Endothelial cell of umbilical vein (primary cell): ENCODE data around the gene MYO6. TPM values are rescaled to one million over a fixed set of nuclear protein-coding genes. Genes with fewer than 3 reads are reported as not detected.

Experiments
- BruUV-seq: library from RNA; stranded (reverse); fragments of 400-500 nt; replicated peaks from 2 replicates; lab custom pipeline; 2021; lab: Mats Ljungman, UMichigan
- CTCF ChIA-PET: fragments of 300-600, 350-600 bp; sonication (Branson Sonifier 250); formaldehyde crosslinking; loops from one replicate; lab custom pipeline; 2021; ENCODE audit warnings: antibody characterized with exemption, inconsistent platforms; lab: Charles Lee
- POLR2A ChIA-PET: fragments of 300-600, 350-600 bp; sonication (Branson Sonifier 250); formaldehyde crosslinking; loops from one replicate; lab custom pipeline; 2021; ENCODE audit warnings: antibody characterized with exemption, inconsistent platforms; lab: Charles Lee
- DNase-seq: peaks from one replicate; pipeline ENCODE4 v3.0.0-alpha.2; 2011; ENCODE audit warnings: low read depth, low spot score
- FAIRE-seq: peaks from 2 replicates; lab custom pipeline; 2011; peaks lifted over from hg19 to GRCh38; lab: Jason Lieb, UNC
- H2AFZ ChIP-seq: 2 replicates; pipeline ENCODE4 v1.6.0; 2012; ENCODE audit warnings: low read depth, low read length, control low read depth, inconsistent platforms
- H3K27ac ChIP-seq: 2 replicates; pipeline ENCODE4 v1.5.1; 2011; ENCODE audit warnings: low read depth, mild to moderate bottlenecking, control low read depth, low read length, moderate library complexity; ENCODE audit not compliant: insufficient read depth
- H3K27me3 ChIP-seq, 2 experiments: 2 replicates each; pipeline versions ENCODE4 v1.6.0 to v1.6.1; 2011; ENCODE audit warnings: low read length in 2 of 2, mixed read lengths in 1 of 2; ENCODE audit not compliant: control insufficient read depth in 2 of 2, insufficient read depth in 2 of 2
- H3K36me3 ChIP-seq, 2 experiments: 2 replicates in 1 of 2; 3 replicates in 1 of 2; pipeline ENCODE4 v1.5.1; 2011; ENCODE audit warnings: low read length in 2 of 2, mild to moderate bottlenecking in 1 of 2, moderate library complexity in 1 of 2; ENCODE audit not compliant: control insufficient read depth in 2 of 2, insufficient read depth in 2 of 2; ENCODE audit errors: extremely low read depth in 1 of 2
- H3K4me1 ChIP-seq: 3 replicates; pipeline ENCODE4 v1.5.1; 2011; ENCODE audit warnings: mild to moderate bottlenecking, low read length; ENCODE audit not compliant: control insufficient read depth, insufficient read depth; ENCODE audit errors: extremely low read depth
- H3K4me2 ChIP-seq: 2 replicates; pipeline ENCODE4 v1.6.1; 2011; ENCODE audit warnings: low read length, control low read depth, mixed read lengths; ENCODE audit not compliant: insufficient read depth
- H3K4me3 ChIP-seq, 3 experiments: fragments of 200-600 bp in 1 of 3; sonication (generic), shearing (Covaris generic) in 1 of 3; replicated peaks in 1 of 3; 2 replicates each; pipeline ENCODE4 v1.5.1; 2011 to 2016; ENCODE audit warnings: control low read depth in 3 of 3, low read length in 3 of 3, mild to moderate bottlenecking in 2 of 3, inconsistent platforms in 1 of 3, low read depth in 1 of 3, moderate library complexity in 1 of 3; ENCODE audit not compliant: insufficient read depth in 1 of 3
- H3K79me2 ChIP-seq: 2 replicates; pipeline ENCODE4 v1.6.0; 2012; ENCODE audit warnings: low read length, inconsistent platforms; ENCODE audit not compliant: control insufficient read depth, insufficient read depth
- H3K9ac ChIP-seq: replicated peaks from 2 replicates; pipeline ENCODE3; 2011; ENCODE audit warnings: low read length, control low read depth; ENCODE audit not compliant: insufficient read depth; ENCODE audit errors: extremely low read depth
- H3K9me1 ChIP-seq: replicated peaks from 3 replicates; pipeline ENCODE4 v1.6.0; 2011; ENCODE audit warnings: mild to moderate bottlenecking, low read length; ENCODE audit not compliant: control insufficient read depth, insufficient read depth; ENCODE audit errors: extremely low read depth
- H3K9me3 ChIP-seq: replicated peaks from 2 replicates; pipeline ENCODE4 v1.5.1; 2012; ENCODE audit warnings: low read length, inconsistent platforms; ENCODE audit not compliant: control insufficient read depth, insufficient read depth
- H4K20me1 ChIP-seq: replicated peaks from 2 replicates; pipeline ENCODE3; 2011; ENCODE audit warnings: mild to moderate bottlenecking, low read length; ENCODE audit not compliant: control insufficient read depth, insufficient read depth; ENCODE audit errors: extremely low read depth
- EZH2 ChIP-seq: IDR thresholded peaks from 2 replicates; pipeline ENCODE4 v1.6.1; 2012; ENCODE audit warnings: borderline replicate concordance, low read depth, mild to moderate bottlenecking, moderate library complexity, low read length, inconsistent platforms; ENCODE audit not compliant: severe bottlenecking
- FOS ChIP-seq: IDR thresholded peaks from 2 replicates; pipeline ENCODE4 v1.6.1; 2011; ENCODE audit warnings: mild to moderate bottlenecking, low read length, moderate library complexity, borderline replicate concordance; ENCODE audit not compliant: insufficient read depth
- GATA2 ChIP-seq: IDR thresholded peaks from 2 replicates; pipeline ENCODE4 v1.7.0; 2011; ENCODE audit warnings: low read depth, mild to moderate bottlenecking, moderate library complexity, mixed read lengths, low read length; ENCODE audit not compliant: insufficient read length, insufficient read depth
- JUN ChIP-seq: IDR thresholded peaks from 2 replicates; pipeline ENCODE4 v1.6.1; 2011; ENCODE audit warnings: borderline replicate concordance, low read depth; ENCODE audit not compliant: insufficient read length, insufficient read depth
- MAX ChIP-seq: IDR thresholded peaks from 2 replicates; pipeline ENCODE4 v1.6.1; 2011; ENCODE audit not compliant: insufficient read depth, insufficient read length
- MYC ChIP-seq: IDR thresholded peaks from one replicate; pipeline ENCODE4 v1.6.1; 2011; ENCODE audit warnings: mild to moderate bottlenecking, low read depth, low read length
- POLR2A ChIP-seq: IDR thresholded peaks from 2 replicates; pipeline ENCODE4 v1.6.1; 2012; ENCODE audit warnings: low read depth, mild to moderate bottlenecking, control low read depth, low read length
- POLR2AphosphoS5 ChIP-seq: IDR thresholded peaks from 2 replicates; pipeline ENCODE4 v1.6.1; 2012; ENCODE audit warnings: low read depth, mild to moderate bottlenecking, control low read depth, low read length, moderate library complexity; ENCODE audit not compliant: insufficient read depth
- dilution Hi-C: fragments of 300-500 bp; cut with MboI; formaldehyde crosslinking; loops from one replicate; pipeline ENCODE4 v1.15.0; 2019; ENCODE audit warnings: low sequenced_read_pairs; ENCODE audit not compliant: extremely low pct_ligation_motif_present
- intact Hi-C: fragments of 100-400 bp; cut with micrococcal nuclease; formaldehyde crosslinking; loops from one replicate; pipeline ENCODE4 v1.10.0; 2022
- polyA plus RNA-seq, 4 experiments: library from polyadenylated mRNA; depleted of rRNA in 3 of 4; stranded (reverse) in 3 of 4; unstranded in 1 of 4; fragments of >200 nt; gene quantifications; 2 replicates each; pipeline versions ENCODE4 v1.2.1 to v1.2.3, GENCODE V29; 2011 to 2012; ENCODE audit warnings: missing spikeins in 1 of 4
- total RNA-seq: library from RNA; stranded (reverse); gene quantifications from 2 replicates; pipeline ENCODE4 v1.2.3, GENCODE V29; 2021
- TF ChIP-seq, protein P1 (sequence below), 2 donors: IDR thresholded peaks; 1 replicate in 1 of 2; 2 replicates in 1 of 2; pipeline ENCODE4 v1.5.1; 2011; ENCODE audit warnings: low read length in 2 of 2, mild to moderate bottlenecking in 2 of 2, moderate library complexity in 2 of 2, control low read depth in 1 of 2, inconsistent platforms in 1 of 2, low read depth in 1 of 2; ENCODE audit not compliant: insufficient read depth in 1 of 2; ENCODE audit errors: extremely low read depth in 1 of 2

Gene MYO6
- total and polyA plus RNA-seq, 2 donors (not counting 3 experiments of a cell fraction or from before 2014, with no cell fraction given), result 15.5 to 68.0 TPM

DNA sequence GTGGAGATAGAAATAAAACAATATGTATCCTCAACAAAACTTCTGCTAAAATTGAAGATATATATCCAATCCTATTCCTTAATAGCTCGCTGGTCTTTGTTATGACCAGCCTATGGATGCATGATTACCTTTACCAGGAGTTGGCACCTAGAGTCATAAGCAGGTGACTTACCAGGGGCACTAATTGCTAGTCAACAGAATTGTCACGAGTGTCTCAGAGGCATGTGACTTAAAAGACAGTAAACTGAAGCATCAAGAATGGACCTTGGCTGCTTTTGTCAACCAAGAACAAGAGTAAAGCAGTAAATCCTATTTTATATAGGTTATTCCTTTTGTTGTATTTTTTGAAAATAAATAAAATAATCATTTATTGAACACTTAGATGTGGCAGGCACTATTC lies 115.4 kb downstream of the MYO6 start:
- ChIA-PET CTCF (interaction anchor here (1.8 kb wide), 1 partner anchor 9 kb away, joined by 4 read pairs; no protein-coding TSS in a partner anchor), POLR2A (no interaction called here)
- H3K27ac ChIP-seq, result no peak overlapping the region
- intact Hi-C loops (no loop called here), dilution Hi-C loops (no loop called here)
- H2AFZ ChIP-seq, result no peak overlapping the region
- H3K4me2 ChIP-seq, result no peak overlapping the region
- no peaks in the 10 kb centered on the region for H3K9me3 ChIP-seq
- H4K20me1 ChIP-seq, result no peaks in the 10 kb centered on the region
- no peaks in the 10 kb centered on the region for H3K27me3 ChIP-seq
- H3K79me2 ChIP-seq, result no peaks in the 10 kb centered on the region
- BruUV-seq, result no TSS peak
- no peak for TF ChIP-seq MAX
- TF ChIP-seq EZH2, result no peak
- TF ChIP-seq, protein P1, sequence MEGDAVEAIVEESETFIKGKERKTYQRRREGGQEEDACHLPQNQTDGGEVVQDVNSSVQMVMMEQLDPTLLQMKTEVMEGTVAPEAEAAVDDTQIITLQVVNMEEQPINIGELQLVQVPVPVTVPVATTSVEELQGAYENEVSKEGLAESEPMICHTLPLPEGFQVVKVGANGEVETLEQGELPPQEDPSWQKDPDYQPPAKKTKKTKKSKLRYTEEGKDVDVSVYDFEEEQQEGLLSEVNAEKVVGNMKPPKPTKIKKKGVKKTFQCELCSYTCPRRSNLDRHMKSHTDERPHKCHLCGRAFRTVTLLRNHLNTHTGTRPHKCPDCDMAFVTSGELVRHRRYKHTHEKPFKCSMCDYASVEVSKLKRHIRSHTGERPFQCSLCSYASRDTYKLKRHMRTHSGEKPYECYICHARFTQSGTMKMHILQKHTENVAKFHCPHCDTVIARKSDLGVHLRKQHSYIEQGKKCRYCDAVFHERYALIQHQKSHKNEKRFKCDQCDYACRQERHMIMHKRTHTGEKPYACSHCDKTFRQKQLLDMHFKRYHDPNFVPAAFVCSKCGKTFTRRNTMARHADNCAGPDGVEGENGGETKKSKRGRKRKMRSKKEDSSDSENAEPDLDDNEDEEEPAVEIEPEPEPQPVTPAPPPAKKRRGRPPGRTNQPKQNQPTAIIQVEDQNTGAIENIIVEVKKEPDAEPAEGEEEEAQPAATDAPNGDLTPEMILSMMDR (IDR thresholded peaks at IDR 0.05; ENCODE audit: extremely low read depth in 1 of 2, insufficient read depth in 1 of 2, low read depth in 1 of 2, low read length in 2 of 2), result no peak
- TF ChIP-seq FOS, result no peak
- no peak for TF ChIP-seq JUN
- TF ChIP-seq POLR2AphosphoS5, result no peak
- no peak for TF ChIP-seq GATA2
- no peak for TF ChIP-seq MYC
- TF ChIP-seq POLR2A, result no peak
- no peak overlapping the region for H3K4me3 ChIP-seq
- no peaks in the 10 kb centered on the region for H3K9me1 ChIP-seq
- no peak for FAIRE-seq
- peaks cover 10 to 30% of the 10 kb centered on the region in 2 experiments for H3K36me3 ChIP-seq
- DNase-seq, result no peak
- no peak overlapping the region for H3K9ac ChIP-seq
- H3K4me1 ChIP-seq, result no peaks in the 10 kb centered on the region
